Caco-2 (cell line): ENCODE data around the gene RERE. TPM values are rescaled to one million over a fixed set of nuclear protein-coding genes. Genes with fewer than 3 reads are reported as not detected.

Experiments
- BruUV-seq: library from RNA; stranded (reverse); fragments of 400-500 nt; replicated peaks from 2 replicates; lab custom pipeline; 2021; lab: Mats Ljungman, UMichigan
- CTCF ChIA-PET: fragments of 300-600 bp; sonication (Branson Sonifier 250); formaldehyde crosslinking; loops from one replicate; lab custom pipeline; 2022; ENCODE audit warnings: antibody characterized with exemption; lab: Charles Lee
- POLR2A ChIA-PET: fragments of 300-600 bp; sonication (Branson Sonifier 250); formaldehyde crosslinking; loops from one replicate; lab custom pipeline; 2022; ENCODE audit warnings: antibody characterized with exemption; lab: Charles Lee
- DNase-seq, 2 experiments: peaks; one replicate each; pipeline versions ENCODE4 v3.0.0 to v3.0.0-alpha.2; 2020 to 2022
- H3K27me3 ChIP-seq: replicated peaks from 2 replicates; pipeline ENCODE4 v1.6.0; 2011; ENCODE audit warnings: low read length; ENCODE audit not compliant: control insufficient read depth, insufficient read depth
- H3K36me3 ChIP-seq: 2 replicates; pipeline ENCODE4 v1.5.1; 2011; ENCODE audit warnings: low read length; ENCODE audit not compliant: control insufficient read depth, insufficient read depth
- H3K4me1 ChIP-seq: fragments of 250-450 bp; sonication (Bioruptor Pico); 2 replicates; pipeline ENCODE4 v1.5.1; 2020; ENCODE audit warnings: mild to moderate bottlenecking
- H3K4me3 ChIP-seq: 2 replicates; pipeline ENCODE4 v1.5.1; 2011; ENCODE audit warnings: low read depth, mild to moderate bottlenecking, control low read depth, low read length
- H3K9me3 ChIP-seq: fragments of 250-450 bp; sonication (Bioruptor Pico); 2 replicates; pipeline ENCODE4 v1.5.1; 2020; ENCODE audit warnings: mild to moderate bottlenecking, moderate library complexity
- H3K27ac Mint-ChIP-seq: one replicate; pipeline ENCODE4 v1.8.0; 2022; ENCODE audit warnings: mixed read lengths; ENCODE audit not compliant: unreplicated experiment
- H3K27me3 Mint-ChIP-seq: one replicate; pipeline ENCODE4 v1.8.0; 2022; ENCODE audit warnings: mixed read lengths; ENCODE audit not compliant: insufficient read depth, unreplicated experiment
- H3K36me3 Mint-ChIP-seq: one replicate; pipeline ENCODE4 v1.8.0; 2022; ENCODE audit warnings: mild to moderate bottlenecking, mixed read lengths; ENCODE audit not compliant: insufficient read depth, unreplicated experiment
- H3K4me1 Mint-ChIP-seq: one replicate; pipeline ENCODE4 v1.8.0; 2022; ENCODE audit warnings: low read depth, mixed read lengths; ENCODE audit not compliant: unreplicated experiment
- H3K4me3 Mint-ChIP-seq: one replicate; pipeline ENCODE4 v1.8.0; 2022; ENCODE audit warnings: mild to moderate bottlenecking, moderate library complexity, mixed read lengths; ENCODE audit not compliant: unreplicated experiment
- H3K9me3 Mint-ChIP-seq: one replicate; pipeline ENCODE4 v1.8.0; 2022; ENCODE audit warnings: mixed read lengths; ENCODE audit not compliant: unreplicated experiment
- CTCF ChIP-seq, 2 experiments: fragments of 200-600 bp in 1 of 2; IDR thresholded peaks; 1 replicate in 1 of 2; 2 replicates in 1 of 2; pipeline versions ENCODE4 v1.5.1 to v1.8.0; 2011 to 2022; ENCODE audit warnings: antibody characterized with exemption in 1 of 2, control low read depth in 1 of 2, inconsistent platforms in 1 of 2, low read depth in 1 of 2, low read length in 1 of 2, mild to moderate bottlenecking in 1 of 2, moderate library complexity in 1 of 2; ENCODE audit not compliant: insufficient read depth in 1 of 2, severe bottlenecking in 1 of 2, unreplicated experiment in 1 of 2
- intact Hi-C: fragments of 100-400 bp; cut with micrococcal nuclease; formaldehyde crosslinking; loops from one replicate; pipeline ENCODE4 v1.10.0; 2022; ENCODE audit not compliant: unreplicated experiment
- total RNA-seq: library from RNA; stranded (reverse); gene quantifications from 2 replicates; pipeline ENCODE4 v1.2.3, GENCODE V29; 2022

Gene RERE
- total RNA-seq, 1 experiment from 2014 or later = 85.2 TPM

- peaks cover 7% of the 10 kb centered on the region for H3K4me1 Mint-ChIP-seq
- Histone ChIP-seq H3K4me3 (no peak overlapping the region), H3K27me3 (no peaks in the 10 kb centered on the region), H3K9me3 (no peaks in the 10 kb centered on the region), H3K4me1 (no peaks in the 10 kb centered on the region; the same call in 1 of the 2 replicates), H3K36me3 (no peaks in the 10 kb centered on the region)
- TF ChIP-seq CTCF (IDR thresholded peaks at IDR 0.05; ENCODE audit: insufficient read depth in 1 of 2, low read depth in 1 of 2, low read length in 1 of 2, severe bottlenecking in 1 of 2, unreplicated experiment in 1 of 2) = no peak
- no peak for DNase-seq
- no TSS peak for BruUV-seq
- no peaks in the 10 kb centered on the region for H3K36me3 Mint-ChIP-seq
- H3K4me3 Mint-ChIP-seq = no peak overlapping the region
- peak overlapping the region; percentile 73 for H3K27ac Mint-ChIP-seq
- POLR2A ChIA-PET = no interaction called here
- no peaks in the 10 kb centered on the region for H3K27me3 Mint-ChIP-seq
- CTCF ChIA-PET = no interaction called here
- intact Hi-C loops = no loop called here
- no peaks in the 10 kb centered on the region for H3K9me3 Mint-ChIP-seq
Measured at GRCh38 chr1:8825985-8826481, 8.6 kb upstream of the RERE start.

GRCh38 chr1:8823295-8823664 lies 5.8 kb upstream of the RERE start:
- POLR2A ChIA-PET = no interaction called here

GRCh38 chr1:8822373-8823294 lies 5.2 kb upstream of the RERE start:
- no peak for TF ChIP-seq CTCF (IDR thresholded peaks at IDR 0.05; ENCODE audit: insufficient read depth in 1 of 2, low read depth in 1 of 2, low read length in 1 of 2, severe bottlenecking in 1 of 2, unreplicated experiment in 1 of 2)
- Histone ChIP-seq H3K27me3 (no peaks in the 10 kb centered on the region), H3K36me3 (no peaks in the 10 kb centered on the region), H3K4me1 (no peaks in the 10 kb centered on the region), H3K9me3 (no peaks in the 10 kb centered on the region), H3K4me3 (no peak overlapping the region)
- DNase-seq = no peak
- ChIA-PET CTCF (no interaction called here), POLR2A (no interaction called here)
- no peaks in the 10 kb centered on the region for H3K9me3 Mint-ChIP-seq
- H3K4me3 Mint-ChIP-seq = no peak overlapping the region
- no peaks in the 10 kb centered on the region for H3K27me3 Mint-ChIP-seq
- H3K4me1 Mint-ChIP-seq = peaks cover 6% of the 10 kb centered on the region
- H3K27ac Mint-ChIP-seq = no peak overlapping the region
- peaks cover 7% of the 10 kb centered on the region for H3K36me3 Mint-ChIP-seq
- BruUV-seq = no TSS peak
- intact Hi-C loops = no loop called here

More at GRCh38 chr1:8823295-8823664, 5.8 kb upstream of the RERE start:
- no peak overlapping the region for H3K4me3 Mint-ChIP-seq
- no peaks in the 10 kb centered on the region for H3K36me3 ChIP-seq
- H3K4me3 ChIP-seq = no peak overlapping the region
- no TSS peak for BruUV-seq
- H3K4me1 Mint-ChIP-seq = peaks cover 2% of the 10 kb centered on the region
- intact Hi-C loops = no loop called here
- CTCF ChIA-PET = no interaction called here
- H3K9me3 ChIP-seq = no peaks in the 10 kb centered on the region
- no peak for DNase-seq
- peaks cover under 1% of the 10 kb centered on the region for H3K36me3 Mint-ChIP-seq
- no peaks in the 10 kb centered on the region for H3K27me3 Mint-ChIP-seq
- H3K9me3 Mint-ChIP-seq = no peaks in the 10 kb centered on the region
- no peaks in the 10 kb centered on the region for H3K4me1 ChIP-seq
- no peak for TF ChIP-seq CTCF (IDR thresholded peaks at IDR 0.05; ENCODE audit: insufficient read depth in 1 of 2, low read depth in 1 of 2, low read length in 1 of 2, severe bottlenecking in 1 of 2, unreplicated experiment in 1 of 2)
- no peak overlapping the region for H3K27ac Mint-ChIP-seq
- H3K27me3 ChIP-seq = no peaks in the 10 kb centered on the region
